NCI-H345 treated with DMSO at 0.1 percent for 48 hours (cell line): Measurements from ENCODE around the gene TRAM2.
"Not testable (repeated sequence)": the region's sequence is repeated elsewhere in the genome, so short reads cannot be mapped to it uniquely, and the experiment has no call there.

Source experiments
- DNase-seq: peaks from one replicate; lab custom pipeline; 2025; ENCODE audit not compliant: unreplicated experiment; lab: John Stamatoyannopoulos, UW

Gene TRAM2

DNA sequence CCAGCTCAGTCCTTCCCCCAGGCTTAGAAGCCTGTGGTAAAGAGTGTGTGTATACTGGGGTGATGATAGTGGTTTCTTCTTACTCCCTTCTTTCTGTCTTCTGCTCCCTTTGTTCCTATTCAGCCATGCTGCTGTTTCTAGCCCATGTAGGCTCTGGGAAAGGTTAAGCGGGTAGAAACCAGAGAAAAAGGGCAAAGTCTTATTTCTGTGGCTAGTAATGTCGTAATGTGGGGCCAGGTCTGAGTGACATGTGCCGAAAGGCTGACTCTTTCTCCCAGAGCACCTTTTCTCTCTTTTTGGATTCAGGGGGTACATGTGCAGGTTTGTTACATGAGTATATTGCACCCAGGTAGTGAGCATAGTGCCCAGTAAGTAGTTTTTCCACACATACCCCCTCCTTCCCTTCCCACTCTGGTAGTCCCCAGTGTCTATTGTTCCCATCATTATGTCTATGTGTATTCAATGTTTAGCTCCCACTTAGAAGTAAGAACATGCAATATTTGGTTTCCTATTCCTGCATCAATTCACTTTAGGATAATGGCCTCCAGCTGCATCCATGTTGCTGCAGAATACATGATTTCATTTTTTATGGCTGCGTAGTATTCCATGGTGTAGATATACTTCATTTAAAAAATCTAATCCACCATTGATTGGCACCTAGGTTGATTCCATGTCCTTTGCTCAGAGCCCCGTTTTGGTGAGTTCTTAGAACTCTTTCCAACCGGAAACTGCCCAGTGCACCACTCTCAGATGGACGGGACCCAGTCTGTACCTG lies 82.4 kb downstream of the TRAM2 start:
- no peak for DNase-seq

GRCh38 chr6:52493669-52494068 lies 83.2 kb downstream of the TRAM2 start:
- DNase-seq: no peak

DNA sequence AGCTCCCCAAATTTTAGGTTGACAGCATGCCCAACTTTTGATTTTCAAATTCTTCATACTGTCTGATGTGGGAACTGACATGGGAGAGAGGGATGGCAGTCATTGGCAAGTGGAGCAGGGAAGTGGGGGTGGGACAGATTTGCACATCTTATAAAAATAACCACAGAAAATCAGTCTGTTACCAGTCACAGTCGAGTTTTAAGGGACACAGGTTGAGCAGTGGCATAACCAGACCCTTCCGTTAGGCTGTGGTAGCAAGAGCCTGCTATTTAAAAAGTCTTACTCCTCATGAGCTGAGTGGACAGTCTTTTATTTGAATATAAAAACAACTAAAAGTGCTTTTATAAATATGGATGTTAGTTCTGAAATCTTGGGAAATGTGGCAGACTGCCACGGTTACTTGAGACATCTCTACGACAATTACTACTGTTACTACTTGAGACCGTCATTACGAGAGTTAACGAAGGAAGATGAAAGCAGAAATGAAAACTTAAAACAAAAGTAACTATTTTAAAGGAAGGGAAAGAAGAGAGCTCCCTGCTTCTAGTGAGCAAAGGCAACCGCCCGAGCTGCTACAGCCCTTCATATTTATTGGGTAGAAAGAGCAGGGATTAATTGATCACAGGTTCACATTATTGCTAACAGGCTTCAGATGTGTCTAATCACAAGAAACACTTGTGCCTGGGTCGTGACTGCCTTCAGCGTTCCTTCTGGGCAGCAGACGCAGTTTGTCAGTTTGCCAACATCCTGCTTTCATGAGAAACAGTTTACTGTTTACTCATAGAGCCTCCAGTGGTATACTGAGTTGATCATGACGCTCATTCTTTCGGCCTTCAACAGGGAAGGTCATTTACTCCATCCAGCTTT lies 85.4 kb downstream of the TRAM2 start:
- no peak for DNase-seq

DNA sequence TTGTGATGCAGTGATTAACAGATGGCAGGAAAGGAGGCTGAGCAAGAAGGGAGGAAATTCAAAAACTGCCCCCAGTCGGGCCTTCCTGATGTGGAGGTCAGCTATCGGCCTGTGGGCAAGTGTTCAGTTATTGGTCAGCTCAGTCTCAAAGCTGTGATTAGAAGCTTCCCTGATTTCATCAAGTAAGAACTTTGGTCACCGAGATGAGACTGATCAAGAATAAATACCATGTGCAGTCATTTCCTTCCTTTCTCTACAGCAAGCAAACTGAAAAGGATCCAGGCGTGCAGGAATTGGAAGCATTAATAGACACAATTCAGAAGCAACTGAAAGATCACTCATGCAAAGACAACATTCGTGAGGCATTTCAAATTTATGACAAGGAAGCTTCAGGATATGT lies 87.0 kb downstream of the TRAM2 start:
- no peak for DNase-seq

DNA sequence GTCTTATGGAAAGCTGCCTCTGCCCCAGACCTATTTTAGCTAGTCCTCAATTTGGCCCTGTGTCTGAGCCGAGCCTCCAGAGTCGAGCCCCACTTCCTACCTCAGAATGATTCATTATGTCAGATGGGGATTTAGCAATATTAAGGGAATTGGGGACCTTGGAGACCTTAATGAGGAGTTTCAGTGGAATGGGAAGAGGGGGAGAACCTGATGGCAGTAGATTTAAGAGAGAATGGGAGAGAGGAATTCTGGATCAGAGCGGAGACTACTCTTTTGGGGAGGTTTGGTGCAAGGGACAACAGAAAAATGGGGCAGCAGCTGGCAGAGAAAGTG lies 93.2 kb downstream of the TRAM2 start:
- DNase-seq: no peak

DNA sequence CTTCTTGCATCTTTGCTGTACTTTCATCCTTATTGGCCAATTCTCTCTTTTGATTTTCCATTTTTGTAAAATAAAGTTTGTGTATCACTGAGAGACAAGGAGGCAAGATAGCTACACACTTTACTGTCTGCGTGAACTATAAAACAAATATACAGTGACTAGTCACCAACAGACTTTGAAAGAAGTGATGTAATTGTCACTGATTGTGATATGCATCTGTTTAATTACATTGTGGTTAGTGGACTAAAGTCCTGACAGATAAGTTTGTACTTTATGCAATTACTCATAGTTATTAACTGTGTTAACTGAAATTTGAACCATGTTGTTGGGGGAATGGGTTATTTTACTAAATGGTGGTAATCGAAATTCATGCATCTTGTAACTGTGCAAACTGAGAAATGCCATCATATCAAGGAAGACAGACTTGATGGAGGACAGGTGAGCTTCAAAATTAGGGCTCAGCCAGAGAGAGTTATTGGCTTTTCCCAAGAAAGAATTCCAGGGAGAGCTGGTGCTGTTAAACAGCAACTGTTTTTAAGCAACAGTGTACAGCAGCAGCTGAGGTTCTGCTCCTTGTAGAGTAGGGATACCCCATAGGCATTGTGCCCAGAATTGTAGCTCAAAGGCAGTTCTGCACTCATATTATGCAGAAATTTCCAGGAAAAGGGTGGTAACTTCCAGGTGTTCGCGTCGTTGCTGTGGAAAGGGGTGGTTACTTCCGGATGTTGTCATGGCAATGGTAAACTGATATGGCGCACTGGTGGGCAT lies 93.8 kb downstream of the TRAM2 start:
- DNase-seq: no peak

DNA sequence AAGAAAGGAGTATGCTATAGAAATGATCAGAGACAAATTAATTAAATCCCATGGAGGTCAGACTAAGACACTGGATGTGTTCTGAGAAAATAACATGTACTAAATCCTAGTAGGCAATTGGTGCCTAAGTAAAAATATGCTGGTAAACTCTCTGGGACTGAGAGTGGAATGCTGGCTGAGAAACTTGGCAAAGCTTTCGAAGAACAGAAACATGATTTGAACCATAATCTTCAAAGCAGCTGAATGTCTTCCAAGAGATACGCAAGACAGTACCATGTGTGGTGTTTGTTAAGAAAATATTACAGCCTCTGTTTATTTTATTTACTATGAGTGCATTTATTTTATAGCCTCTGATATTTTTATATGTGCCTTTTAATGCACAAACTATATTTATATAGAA lies 101.6 kb downstream of the TRAM2 start:
- no peak for DNase-seq

DNA sequence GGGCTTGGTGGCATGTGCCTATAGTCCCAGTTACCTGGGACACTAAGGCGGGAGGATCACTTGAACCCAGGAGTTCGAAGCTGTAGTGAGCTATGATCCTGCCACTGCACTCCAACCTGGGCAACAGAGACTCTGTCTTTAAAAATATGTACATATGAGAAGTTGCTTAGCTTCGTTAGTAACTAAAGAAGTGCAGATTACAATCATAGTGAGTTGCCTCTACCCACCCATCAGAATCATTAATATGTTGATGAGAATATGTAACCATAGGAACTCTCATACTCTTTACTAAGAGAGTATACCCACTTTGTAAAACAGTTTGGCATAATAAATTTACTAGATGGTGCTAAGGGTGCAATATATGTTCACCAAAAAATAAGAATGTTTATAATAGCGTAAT lies 102.7 kb downstream of the TRAM2 start:
- DNase-seq: no peak

- DNase-seq: not testable (repeated sequence)
These were observed 115.7 kb downstream of the TRAM2 start for GRCh38 chr6:52461194-52461593.

DNA sequence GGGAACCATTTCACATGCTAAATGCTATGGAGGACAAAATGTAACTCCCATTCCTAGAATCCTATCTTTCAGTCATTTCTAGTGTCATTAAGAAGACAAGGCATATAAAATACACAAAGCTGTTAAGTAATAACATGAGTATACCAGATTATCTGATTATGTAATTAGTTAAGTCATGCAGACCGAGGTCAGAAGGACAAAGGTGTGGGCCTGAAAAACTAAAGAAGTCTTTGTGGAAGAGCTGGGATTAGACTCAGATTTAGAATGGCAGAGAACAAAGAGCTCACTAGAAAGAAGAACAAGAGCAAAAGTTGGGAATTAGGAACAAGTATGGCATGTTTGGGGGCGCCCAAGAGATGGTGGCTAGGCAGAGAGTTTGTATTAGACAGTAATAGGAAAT lies 119.8 kb downstream of the TRAM2 start:
- no peak for DNase-seq

DNA sequence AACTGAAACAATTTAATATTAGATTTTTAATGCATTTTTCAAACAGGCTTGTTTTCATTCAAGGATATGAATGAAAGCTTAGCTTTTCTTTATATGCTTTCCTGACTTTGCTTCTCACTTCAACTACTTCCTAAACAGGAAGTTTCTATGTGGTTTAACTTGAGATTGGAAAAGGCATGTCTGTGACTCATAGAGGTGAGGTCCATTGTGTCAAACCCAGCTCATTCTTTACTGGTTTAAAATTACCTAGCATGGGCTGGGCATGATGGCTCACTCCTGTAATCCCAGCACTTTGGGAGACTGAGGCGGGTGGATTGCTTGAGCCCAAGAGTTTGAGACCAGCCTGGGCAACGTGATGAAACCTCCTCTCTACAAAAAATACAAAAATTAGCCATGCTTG lies 122.3 kb downstream of the TRAM2 start:
- no peak for DNase-seq
